ENCODE measurements around the gene RRP8. TPM values are rescaled to one million over a fixed set of nuclear protein-coding genes. Genes with fewer than 3 reads are reported as not detected.

The RRP8 gene
- total RNA-seq, 1 experiment from 2014 or later: 16.0 TPM

GRCh38 chr11:6646918-6647679 is 43.7 kb upstream of the RRP8 start:
- H3K56ac ChIP-seq (ENCODE audit: insufficient read length, low read depth, low read length): no peak overlapping the region
- H3K14ac ChIP-seq (ENCODE audit: insufficient read depth, low read length): no peak overlapping the region
- H4K20me1 ChIP-seq (ENCODE audit: control insufficient read depth, insufficient read depth, insufficient read length): no peaks in the 10 kb centered on the region
- Mint-ChIP-seq H3K9me3 (no peaks in the 10 kb centered on the region), H3K27ac (no peak overlapping the region), H3K27me3 (ENCODE audit: low read depth) (0 out of 2 replicates have a peak, but pooled peaks cover 2% of the 10 kb centered on the region), H3K4me1 (no peaks in the 10 kb centered on the region), H3K4me3 (no peak overlapping the region), H3K36me3 (ENCODE audit: insufficient read depth in 1 of 3, low read depth in 3 of 3) (no peaks in the 10 kb centered on the region)
- no peaks in the 10 kb centered on the region for H3K79me1 ChIP-seq (ENCODE audit: insufficient read depth, low read depth, low read length, poor library complexity, severe bottlenecking)
- no peak overlapping the region for H3K27ac ChIP-seq (ENCODE audit: insufficient read length, low read depth, low read length)
- no peak overlapping the region for H3K4ac ChIP-seq (ENCODE audit: low read depth, low read length)
- no peak overlapping the region for H3T11ph ChIP-seq (ENCODE audit: low read length)
- no peak overlapping the region for H4K5ac ChIP-seq (ENCODE audit: insufficient read length, low read depth, low read length)
- no peaks in the 10 kb centered on the region for H3K23me2 ChIP-seq (ENCODE audit: insufficient read length, low read depth, low read length, poor library complexity, severe bottlenecking)
- H4K8ac ChIP-seq (replicated peaks; ENCODE audit: insufficient read length, low read depth, low read length): no peak overlapping the region
- H2BK15ac ChIP-seq (ENCODE audit: low read depth, low read length): no peak overlapping the region
- no peak overlapping the region for H3K4me2 ChIP-seq (ENCODE audit: insufficient read depth, insufficient read length, low read length)
- H2BK12ac ChIP-seq (ENCODE audit: insufficient read length, low read depth, low read length): no peak overlapping the region
- 0 out of 2 replicates have a peak, but pooled peaks cover 1% of the 10 kb centered on the region for H3K27me3 ChIP-seq (ENCODE audit: insufficient read depth, low read length)
- TF ChIP-seq CTCF (conservative IDR thresholded peaks at IDR 0.05): no peak
- H2BK20ac ChIP-seq (ENCODE audit: low read depth, low read length, poor library complexity, severe bottlenecking): no peak overlapping the region
- no peak overlapping the region for H4K91ac ChIP-seq (ENCODE audit: insufficient read length, low read depth, low read length)
- DNase-seq: no peak
- H2BK120ac ChIP-seq (ENCODE audit: low read depth, low read length, poor library complexity, severe bottlenecking): no peak overlapping the region
- no CpG with 5 or more reads among the region's 9 CpGs for WGBS (ENCODE audit: extremely low coverage, insufficient read length, low lambda C conversion rate)
- H3K79me2 ChIP-seq (ENCODE audit: insufficient read depth, low read length): no peaks in the 10 kb centered on the region
- H3K9ac ChIP-seq (ENCODE audit: extremely low read depth, insufficient read length, low read length): no peak overlapping the region
- no peak overlapping the region for H2AK5ac ChIP-seq (ENCODE audit: insufficient read length, low read length)
- no peak overlapping the region for H2AFZ ChIP-seq (ENCODE audit: low read length)
- no peak overlapping the region for H2BK5ac ChIP-seq (ENCODE audit: insufficient read length, low read length)
- H3K9me3 ChIP-seq (ENCODE audit: control insufficient read depth, low read depth, low read length): no peaks in the 10 kb centered on the region
- H3K23ac ChIP-seq (ENCODE audit: insufficient read length, low read depth, low read length): no peak overlapping the region
- no peak overlapping the region for H3K18ac ChIP-seq (ENCODE audit: insufficient read length, low read depth, low read length)
- H3K4me1 ChIP-seq (ENCODE audit: insufficient read depth, low read length): peaks cover 2% of the 10 kb centered on the region; the same call in 1 of the 2 replicates
